COLO668 (cell line): ENCODE data around the gene PCDH9.
A peak's percentile ranks its signal among the peaks of the same experiment; 100 is the strongest.

ENCODE experiments used
- DNase-seq: peaks from one replicate; lab custom pipeline; 2025; ENCODE audit not compliant: unreplicated experiment; lab: John Stamatoyannopoulos, UW

The PCDH9 gene

DNA sequence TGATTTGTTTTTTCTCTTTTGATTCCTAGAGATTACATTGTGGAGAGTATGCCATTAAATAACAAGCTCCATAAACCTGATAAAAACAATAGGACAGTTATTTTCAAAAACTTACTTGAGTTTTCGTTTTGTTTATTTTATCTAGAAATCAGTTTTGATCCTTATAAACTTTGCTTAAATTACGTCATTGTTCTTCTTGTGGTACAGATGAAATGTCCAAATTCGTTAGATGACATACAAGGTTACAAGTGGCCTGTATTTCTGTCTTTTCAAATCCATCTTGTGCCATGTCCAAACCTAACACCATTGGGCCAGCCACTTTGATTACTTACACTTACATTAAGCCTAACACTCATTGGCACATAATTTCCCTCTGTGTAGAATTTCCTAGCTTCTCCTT lies 372.0 kb downstream of the PCDH9 start:
- no peak for DNase-seq

DNA sequence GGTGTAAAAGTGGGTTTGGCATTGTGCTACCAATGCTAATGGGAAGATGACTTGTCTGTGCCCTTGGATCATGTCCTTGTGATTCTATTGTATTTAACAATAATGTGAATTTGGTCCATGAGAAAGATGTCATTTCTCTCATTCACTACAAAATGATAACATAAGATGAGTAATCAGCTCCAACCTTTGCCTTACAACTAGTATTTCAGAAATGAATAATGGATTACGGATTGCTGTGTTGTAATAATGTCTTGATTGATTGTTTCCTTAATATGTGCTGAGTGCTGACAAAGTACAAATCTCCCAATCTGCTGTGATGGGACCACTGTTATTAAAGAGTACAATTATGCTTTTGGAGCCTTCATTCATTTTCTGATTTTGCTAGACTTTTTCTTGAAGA lies 375.0 kb downstream of the PCDH9 start:
- no peak for DNase-seq

DNA sequence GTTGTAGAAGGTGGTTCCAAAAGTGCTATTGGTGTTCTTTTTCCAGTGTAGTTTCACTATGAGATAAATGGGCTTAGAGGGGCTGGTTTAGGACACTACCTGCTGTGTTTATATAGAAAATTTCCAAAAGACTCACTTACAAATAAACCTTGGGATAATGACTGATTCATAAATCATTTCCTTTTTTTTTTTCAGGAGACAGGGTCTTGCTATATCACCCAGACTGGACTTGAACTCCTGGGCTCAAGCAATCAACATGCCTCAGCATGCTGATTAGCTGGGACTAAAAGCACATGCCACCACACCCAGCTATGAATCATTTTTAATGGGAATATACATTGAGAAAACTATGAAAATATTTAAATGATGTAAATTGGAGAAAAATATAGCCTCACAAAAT lies 376.6 kb downstream of the PCDH9 start:
- DNase-seq: no peak

DNA sequence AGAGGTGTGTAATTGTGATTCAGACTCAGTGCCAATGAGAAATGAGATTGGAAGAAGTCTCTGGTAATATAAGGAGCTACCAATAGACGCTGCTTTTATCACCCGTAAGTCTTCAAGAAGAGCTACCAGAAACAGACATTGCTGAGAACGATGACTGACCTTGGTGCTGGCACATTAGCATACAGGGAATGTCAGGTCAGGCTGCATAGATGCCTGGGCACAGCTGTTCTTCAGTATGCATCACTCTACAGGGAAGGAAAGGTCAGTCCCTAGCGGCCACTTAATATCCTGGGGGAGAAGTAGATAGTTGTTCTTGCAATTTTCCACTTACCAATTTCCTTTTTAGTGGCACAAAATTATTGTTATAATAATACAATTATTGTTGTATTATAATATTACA lies 380.4 kb downstream of the PCDH9 start:
- no peak for DNase-seq

DNA sequence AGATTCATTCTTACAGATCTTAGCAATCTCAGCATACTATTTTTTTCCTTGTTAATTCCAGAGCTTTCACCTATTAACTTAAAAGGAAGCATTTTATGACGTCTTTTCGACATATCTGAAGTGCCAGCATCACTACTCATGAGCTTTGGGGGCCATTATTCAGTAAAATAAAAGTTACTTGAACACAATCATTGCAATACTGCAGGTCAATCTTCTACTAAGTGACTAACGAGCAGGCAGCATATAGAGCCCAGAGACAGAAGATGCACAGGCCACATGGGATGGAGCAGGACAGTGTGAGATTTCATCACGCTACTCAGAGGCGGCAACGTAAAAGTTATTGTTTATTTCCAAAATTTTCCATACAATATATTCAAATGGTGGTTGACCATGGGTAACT lies 382.6 kb downstream of the PCDH9 start:
- no peak for DNase-seq

DNA sequence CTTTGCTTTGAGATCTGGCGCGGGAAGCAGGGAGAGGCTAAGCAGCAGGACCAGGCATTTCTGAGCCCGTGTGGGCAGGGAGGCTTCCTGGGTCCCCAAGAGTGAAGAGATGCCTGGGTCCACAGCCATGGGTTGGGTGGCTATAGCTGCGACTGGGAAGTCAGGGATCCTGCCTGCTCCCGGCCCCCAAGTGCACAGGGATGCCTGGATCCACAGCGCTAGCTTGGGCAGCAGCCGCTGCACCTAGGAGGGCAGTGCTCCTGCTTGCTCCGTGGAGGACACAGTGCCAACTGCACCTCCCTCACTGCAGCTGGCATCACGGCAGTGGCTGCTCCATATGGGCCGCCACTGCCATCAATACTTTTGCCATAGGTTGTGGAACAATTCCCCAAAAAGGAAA lies 384.7 kb downstream of the PCDH9 start:
- no peak for DNase-seq

DNA sequence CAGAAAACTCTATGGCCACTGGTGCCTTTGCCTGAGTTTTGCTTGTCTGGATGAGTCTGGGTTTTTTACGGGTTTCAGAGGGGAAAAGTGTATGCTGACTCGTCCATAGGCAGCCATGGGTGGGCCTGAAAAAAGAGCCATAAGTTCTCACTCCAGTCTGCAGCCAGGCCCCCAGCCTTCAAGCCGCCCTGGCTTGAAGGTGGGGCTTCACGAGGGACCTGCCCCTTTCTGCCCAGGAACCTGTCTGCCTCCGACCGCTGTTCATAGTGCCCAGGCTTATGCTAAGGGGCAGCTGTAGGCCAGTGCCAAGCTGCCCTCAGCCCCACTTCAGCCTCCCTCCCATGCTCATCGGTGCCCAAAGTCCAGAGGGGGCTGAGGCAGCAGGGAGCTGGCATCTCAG lies 385.2 kb downstream of the PCDH9 start:
- no peak for DNase-seq

DNA sequence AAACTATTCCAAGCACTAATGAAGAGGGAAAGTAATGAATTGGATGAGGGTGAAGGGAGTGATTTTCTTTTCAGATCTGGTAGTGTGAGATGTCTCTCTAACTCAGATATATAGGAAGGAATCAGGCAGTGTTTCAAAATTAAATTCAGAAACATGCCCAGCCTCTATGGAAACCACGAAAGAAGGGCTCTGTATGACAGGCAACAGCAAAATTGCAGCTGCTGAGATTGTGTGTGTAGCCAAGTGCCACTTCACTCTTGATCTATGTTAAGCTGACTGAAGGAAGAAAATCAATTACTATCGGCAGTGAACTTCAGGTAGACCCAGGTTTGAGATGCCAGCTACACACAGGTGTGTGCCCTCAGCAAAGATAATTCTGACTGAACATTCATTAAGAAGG lies 387.4 kb downstream of the PCDH9 start:
- DNase-seq: no peak

DNA sequence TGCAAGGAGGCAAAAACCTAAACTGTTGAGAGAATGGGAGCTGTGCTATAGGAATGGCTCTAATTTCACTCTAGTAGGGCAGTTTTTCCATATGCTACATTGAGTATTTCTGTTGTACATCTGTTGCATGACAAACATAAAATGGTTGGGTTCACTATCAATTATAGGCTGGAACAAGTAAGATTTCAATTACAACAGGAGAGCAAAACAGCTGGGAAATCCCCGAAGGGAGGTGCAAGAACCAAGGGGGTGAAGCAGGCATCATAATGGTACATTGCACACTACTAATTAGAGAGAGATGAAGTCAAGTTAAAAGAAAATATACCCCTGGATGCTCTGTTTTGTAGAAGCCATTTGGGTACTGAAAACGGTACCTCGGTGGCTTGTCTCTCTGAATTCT lies 389.5 kb downstream of the PCDH9 start:
- no peak for DNase-seq

DNA sequence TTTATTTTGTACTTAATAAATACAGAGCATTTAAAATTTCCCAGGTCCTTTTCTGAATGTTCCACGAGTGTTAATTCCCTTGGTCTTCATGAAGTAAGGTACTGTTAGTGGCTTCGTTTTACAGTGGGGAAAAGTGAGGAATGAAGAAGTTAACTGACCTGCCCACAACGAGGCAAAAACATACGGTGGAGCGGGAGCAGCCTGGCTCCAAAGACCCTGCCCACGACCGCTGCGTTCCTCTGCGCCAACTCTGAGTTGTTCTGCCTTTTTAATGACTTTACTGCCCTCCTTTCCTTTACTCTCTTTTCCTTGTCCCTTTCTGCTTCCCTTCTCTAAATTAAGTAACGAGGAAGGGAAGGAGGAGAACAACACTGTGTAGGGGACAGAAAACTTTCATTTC lies 392.9 kb downstream of the PCDH9 start:
- no peak for DNase-seq

DNA sequence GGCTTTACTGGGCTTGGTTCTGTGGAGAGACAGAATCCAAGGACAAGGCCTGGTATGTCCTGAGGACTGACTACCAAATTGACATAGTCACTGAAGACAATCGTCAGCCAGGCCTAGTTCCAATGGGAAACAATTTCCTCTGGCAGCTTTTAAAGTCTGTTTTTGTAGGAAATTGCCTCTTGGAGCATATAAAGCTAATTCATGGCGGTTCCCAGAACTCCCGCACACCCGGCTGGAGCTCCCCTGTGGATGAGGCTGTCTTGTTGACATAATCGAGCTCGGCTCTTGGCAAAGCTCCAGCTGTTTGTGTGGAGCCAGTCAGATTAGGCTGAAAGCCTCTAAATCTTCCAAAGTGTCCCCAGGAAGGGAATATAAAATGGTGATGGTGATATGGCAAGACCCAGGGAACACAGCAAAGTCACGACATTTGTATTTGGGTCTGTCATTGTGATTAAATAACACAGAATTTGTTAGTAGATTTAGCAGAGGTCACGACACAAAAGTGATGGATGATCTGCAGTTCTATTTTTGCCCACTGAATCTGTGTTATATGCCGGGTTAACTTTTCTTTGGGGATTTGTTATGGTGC lies 395.0 kb downstream of the PCDH9 start:
- DNase-seq: peak; percentile 97

DNA sequence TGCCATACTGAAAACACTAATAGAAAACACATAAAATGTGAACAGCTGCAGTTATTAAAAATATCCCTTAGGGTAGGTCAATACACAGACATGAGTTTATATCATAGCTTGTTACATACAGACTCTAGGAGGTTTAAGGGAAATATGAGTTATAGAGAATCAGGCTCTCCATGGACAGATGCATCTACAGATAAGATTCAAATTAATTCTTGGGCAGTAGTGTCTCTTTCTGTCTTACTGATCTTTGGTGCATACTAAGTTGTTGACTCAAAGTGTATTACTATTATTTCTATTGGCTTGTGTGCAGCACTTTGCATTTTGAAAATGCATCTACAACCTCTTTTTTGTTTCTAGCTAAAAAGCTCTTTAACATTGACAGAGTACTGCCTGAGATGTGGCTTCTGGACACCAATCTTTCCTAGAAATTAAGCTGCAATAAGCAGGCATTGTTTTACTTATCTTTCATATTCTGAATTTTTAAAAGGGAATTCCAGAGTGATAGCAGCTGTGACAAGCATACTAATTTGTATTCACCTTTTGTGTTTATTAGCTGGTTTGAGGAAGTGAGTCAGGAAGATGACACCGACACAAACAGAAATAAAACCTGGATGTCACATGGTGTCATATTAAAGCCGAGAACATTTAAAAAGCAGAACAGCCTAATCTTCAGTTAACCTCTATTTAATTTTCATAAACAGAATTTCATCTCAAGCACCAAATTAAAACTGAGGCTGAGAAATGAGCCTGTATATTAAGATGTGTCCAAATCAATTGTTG lies 399.0 kb downstream of the PCDH9 start:
- DNase-seq: no peak

DNA sequence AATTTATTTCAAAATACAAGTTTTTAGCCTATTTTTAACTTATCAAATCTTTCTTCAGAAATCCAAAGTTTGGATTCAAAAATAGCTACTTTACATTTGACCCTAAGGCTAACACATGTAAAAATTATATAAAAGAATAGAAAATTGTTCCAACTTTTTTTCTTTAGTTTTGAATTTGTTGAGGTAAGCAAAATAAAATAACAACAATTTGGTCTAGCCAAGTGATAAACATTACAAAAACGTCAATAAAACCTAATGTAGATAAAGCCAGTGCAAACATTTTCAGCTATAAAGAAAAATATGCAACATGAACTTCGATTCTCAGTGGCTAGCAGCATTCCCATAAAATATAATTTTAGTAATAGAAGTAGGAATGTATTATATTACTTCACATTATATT lies 400.3 kb downstream of the PCDH9 start:
- DNase-seq: no peak

DNA sequence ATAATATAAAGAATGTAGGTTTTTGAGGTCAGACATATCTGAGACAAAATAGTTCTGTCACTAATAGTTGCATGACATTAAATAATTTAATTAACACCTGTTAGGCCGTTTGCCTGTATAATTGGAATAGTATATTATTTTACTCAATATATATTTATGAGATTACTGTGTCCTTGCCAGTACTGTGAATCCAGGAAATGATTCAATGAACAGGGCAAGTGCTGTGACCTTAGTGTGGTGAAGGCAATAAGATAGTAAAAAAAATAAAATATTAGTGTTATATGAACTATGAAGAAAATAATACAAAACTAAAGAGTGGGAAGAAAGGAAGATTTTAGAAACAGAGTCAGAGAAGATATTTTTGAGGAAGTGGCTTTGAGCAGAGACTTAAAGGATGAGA lies 403.7 kb downstream of the PCDH9 start:
- no peak for DNase-seq

DNA sequence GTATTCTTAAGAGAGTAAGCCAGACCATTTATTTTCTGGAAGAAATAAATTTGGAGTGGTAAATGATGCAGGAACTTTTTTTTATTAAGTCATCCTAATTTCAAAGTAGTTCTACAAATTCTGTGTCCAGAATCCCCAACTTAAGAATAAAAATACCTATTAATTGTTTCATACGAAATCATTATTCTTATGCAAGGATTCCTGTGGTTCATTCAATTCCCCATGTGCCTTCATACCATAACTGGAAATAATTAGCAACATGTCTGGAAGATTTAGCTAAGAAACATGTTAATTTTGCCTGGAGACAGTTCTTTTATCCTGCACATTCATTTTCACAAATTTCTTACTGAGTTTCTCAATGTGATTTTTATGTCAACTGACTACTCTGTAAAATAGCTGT lies 408.6 kb downstream of the PCDH9 start:
- DNase-seq: no peak

DNA sequence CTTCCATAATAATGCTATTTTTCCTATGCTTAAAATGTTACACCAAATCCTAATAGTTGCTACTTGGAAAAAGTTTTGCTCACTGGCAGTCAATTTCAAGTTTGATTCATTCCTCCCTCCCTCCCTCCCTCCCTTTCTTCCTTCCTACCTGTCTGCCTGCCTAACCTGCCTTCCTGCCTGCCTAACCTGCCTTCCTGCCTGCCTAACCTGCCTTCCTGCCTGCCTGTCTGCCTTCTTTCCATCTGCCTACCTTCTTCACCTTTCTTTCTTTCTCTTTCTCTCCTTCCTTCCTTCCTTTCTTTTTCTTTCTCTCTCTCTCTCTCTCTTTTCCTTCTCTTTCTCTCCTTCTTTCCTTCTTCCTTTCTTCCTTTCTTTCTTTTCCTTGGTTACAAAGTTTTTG lies 418.7 kb downstream of the PCDH9 start:
- DNase-seq: no peak

DNA sequence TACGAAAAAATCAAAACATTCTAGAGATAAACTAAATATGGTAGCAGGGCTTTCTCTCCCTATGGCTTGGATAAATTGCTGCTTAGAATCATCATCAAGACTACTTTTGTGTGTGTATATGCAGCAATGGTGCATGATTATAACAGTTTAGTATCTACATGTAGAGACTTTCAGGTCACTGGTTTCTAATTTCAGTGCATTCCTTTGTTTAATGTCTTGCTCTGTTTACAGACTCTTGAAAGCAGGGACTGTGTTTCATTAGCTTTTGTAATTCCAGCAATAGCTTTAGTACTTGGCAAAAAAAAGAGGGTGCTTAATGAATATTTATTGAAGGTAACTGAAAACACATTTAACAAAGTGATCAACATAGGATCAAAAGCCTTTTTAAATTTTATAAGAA lies 420.7 kb downstream of the PCDH9 start:
- no peak for DNase-seq

DNA sequence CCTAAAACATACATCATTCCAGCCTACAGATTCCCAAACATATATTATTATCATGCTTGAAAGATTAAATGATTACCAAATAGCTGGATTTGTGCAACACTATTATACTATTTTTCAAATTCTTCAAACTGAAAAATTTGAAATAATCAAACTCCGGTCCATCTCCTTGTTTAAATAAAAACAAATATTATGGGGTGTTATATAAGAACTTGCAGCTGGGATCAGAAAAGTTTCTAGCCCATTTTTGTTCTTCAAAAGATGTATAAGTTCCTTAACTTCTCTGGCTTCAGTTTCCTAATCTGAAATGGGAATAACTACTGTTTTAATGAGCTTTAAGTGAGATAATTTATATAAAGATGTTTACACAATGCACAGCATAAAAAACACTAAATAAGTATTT lies 422.9 kb downstream of the PCDH9 start:
- no peak for DNase-seq

DNA sequence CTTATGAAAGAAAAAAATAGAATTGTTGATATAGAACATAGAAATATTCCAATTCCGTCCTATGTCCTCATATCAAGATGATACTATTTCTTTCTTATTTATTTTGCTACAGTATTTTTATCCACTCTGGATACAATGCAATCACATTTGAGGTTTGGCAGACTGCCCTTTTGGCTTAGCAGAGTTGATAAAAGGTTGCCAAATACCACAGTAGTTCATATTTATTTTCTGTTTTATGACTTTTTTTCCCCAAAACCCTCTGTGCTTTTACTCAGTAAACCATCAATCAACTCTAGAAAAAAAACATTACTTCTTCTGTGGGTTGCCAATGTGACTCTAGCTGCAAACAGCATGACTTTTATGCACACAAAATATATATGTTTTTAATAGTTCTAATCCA lies 424.5 kb downstream of the PCDH9 start:
- no peak for DNase-seq

DNA sequence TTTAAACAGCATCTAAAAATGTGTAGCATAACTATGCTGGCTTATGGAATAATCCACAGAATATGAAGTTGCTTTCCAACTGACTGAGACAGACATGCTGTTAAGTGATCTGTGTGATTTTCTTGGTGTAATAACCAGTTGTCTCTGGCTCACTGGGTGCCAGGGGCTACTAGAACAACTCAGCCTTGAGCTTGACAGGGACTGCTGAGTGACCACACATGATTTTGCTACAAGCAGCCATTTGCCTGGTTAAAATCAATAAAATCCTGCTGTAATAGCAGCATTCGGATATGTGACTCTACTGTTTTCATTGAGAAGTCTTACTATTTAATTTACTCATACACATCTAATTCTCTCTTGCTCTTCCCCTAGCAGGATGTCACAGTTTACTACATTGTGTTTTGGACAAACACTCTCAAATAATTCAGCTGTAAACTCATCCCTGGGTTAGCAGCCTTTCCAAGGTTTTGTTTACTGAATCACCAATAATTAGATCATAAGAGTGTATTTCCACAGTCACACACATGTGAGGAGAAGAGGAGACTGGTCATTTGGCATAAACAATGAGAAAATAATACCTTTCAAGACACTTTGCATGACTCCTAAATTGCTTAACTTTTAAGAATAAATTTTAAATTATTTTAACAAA lies 426.2 kb downstream of the PCDH9 start:
- no peak for DNase-seq

DNA sequence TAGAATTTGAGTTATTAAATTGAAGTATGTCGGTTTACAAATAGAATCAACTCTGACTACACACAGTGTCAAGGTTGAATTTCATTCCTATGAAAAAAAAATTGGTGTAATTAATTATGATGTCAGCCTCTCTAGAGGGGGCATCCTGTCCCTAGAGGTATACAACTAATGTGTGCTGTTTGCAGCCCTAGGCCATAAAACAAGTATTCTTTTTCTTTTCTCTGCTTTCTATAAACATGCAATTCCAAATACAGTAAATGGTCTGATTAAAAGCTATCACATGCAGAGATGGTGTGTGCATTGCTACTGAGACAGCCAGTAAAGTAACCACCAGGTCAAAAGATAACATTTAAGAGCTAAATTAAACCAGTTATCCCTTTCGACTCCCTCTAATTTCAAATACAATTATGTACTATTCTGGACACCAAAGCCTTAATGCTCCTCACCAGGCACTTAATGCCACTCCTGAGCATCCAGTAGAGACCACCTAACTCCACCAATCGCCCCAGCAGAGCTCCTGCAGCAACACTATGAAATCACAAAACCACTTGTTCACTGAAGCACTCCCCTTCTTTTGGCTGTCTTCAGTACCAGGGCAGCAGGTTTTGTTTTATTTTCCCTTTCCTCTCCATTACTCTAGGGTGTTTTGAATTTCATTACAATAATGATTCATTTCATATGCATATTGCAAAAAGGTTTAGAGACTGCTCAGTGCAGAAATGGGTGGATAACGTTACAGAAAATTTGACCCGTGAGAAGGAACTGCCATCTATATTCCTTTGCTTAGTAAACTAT lies 426.9 kb downstream of the PCDH9 start:
- DNase-seq: no peak

DNA sequence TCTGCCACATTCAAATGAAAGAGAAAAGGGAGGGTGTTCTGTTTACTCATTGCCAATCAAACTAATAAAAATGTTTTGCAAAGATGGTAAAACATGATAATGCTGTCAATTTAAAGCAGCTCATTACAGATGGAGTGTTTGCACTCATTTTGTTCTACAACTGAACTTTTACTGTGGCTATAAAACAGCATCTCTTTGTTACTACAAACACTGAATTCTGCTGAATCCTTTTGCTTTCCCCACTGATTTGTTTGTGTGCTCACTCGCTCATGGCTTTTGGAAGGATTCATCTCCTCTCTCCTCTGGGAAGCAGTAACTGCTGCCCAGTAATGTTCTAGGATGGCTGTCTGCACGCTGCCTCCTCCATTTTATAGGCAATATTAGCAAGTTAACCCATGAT lies 434.5 kb downstream of the PCDH9 start:
- DNase-seq: no peak
